ENCODE measurements around the gene FADS2. TPM values are rescaled to one million over a fixed set of nuclear protein-coding genes. Genes with fewer than 3 reads are reported as not detected.

The FADS2 gene
- total RNA-seq, 1 donor from 2014 or later: 315 TPM

GRCh38 chr11:61842528-61842820 lies 14.4 kb downstream of the FADS2 start:
- no peaks in the 10 kb centered on the region for H3K9me3 Mint-ChIP-seq (ENCODE audit: low read depth)

GRCh38 chr11:61844909-61845565 lies 16.9 kb downstream of the FADS2 start:
- Mint-ChIP-seq H3K36me3 (ENCODE audit: low read depth) (peaks cover 38% of the 10 kb centered on the region), H3K9me3 (ENCODE audit: low read depth) (no peaks in the 10 kb centered on the region), H3K4me1 (ENCODE audit: low read depth) (peaks cover 2% of the 10 kb centered on the region), H3K27me3 (ENCODE audit: low read depth) (no peaks in the 10 kb centered on the region), H3K27ac (ENCODE audit: unreplicated experiment) (no peak overlapping the region), H3K4me3 (ENCODE audit: unreplicated experiment) (no peak overlapping the region)
- TF ChIP-seq CTCF (IDR thresholded peaks at IDR 0.05): no peak
- no peak for DNase-seq (ENCODE audit: low spot score)

More at GRCh38 chr11:61842528-61842820, 14.4 kb downstream of the FADS2 start:
- peak; percentile 54 for DNase-seq (ENCODE audit: low spot score)
- H3K4me1 Mint-ChIP-seq (ENCODE audit: low read depth): peaks cover 2% of the 10 kb centered on the region
- no peak for TF ChIP-seq CTCF (IDR thresholded peaks at IDR 0.05)
- no peaks in the 10 kb centered on the region for H3K27me3 Mint-ChIP-seq (ENCODE audit: low read depth)
- no peak overlapping the region for H3K4me3 Mint-ChIP-seq (ENCODE audit: unreplicated experiment)
- H3K27ac Mint-ChIP-seq (ENCODE audit: unreplicated experiment): no peak overlapping the region
- peaks cover 42% of the 10 kb centered on the region for H3K36me3 Mint-ChIP-seq (ENCODE audit: low read depth)

GRCh38 chr11:61846362-61847020 lies 18.4 kb downstream of the FADS2 start:
- Mint-ChIP-seq H3K4me3 (ENCODE audit: unreplicated experiment) (no peak overlapping the region), H3K27ac (ENCODE audit: unreplicated experiment) (peak overlapping the region; percentile 6), H3K4me1 (ENCODE audit: low read depth) (peaks cover 2% of the 10 kb centered on the region), H3K9me3 (ENCODE audit: low read depth) (no peaks in the 10 kb centered on the region), H3K27me3 (ENCODE audit: low read depth) (no peaks in the 10 kb centered on the region), H3K36me3 (ENCODE audit: low read depth) (peaks cover 34% of the 10 kb centered on the region)
- TF ChIP-seq CTCF (IDR thresholded peaks at IDR 0.05): no peak
- no peak for DNase-seq (ENCODE audit: low spot score)

- no peak for DNase-seq (ENCODE audit: low spot score)
- Mint-ChIP-seq H3K27ac (ENCODE audit: unreplicated experiment) (peak overlapping the region; percentile 27), H3K4me3 (ENCODE audit: unreplicated experiment) (no peak overlapping the region), H3K36me3 (ENCODE audit: low read depth) (peaks cover 40% of the 10 kb centered on the region), H3K4me1 (ENCODE audit: low read depth) (peaks cover 2% of the 10 kb centered on the region), H3K27me3 (ENCODE audit: low read depth) (no peaks in the 10 kb centered on the region), H3K9me3 (ENCODE audit: low read depth) (no peaks in the 10 kb centered on the region)
- no peak for TF ChIP-seq CTCF (IDR thresholded peaks at IDR 0.05)
Measured at GRCh38 chr11:61847914-61848581, 19.9 kb downstream of the FADS2 start.

GRCh38 chr11:61848631-61849030 lies 20.5 kb downstream of the FADS2 start:
- Mint-ChIP-seq H3K27ac (ENCODE audit: unreplicated experiment) (peak overlapping the region; percentile 27), H3K4me3 (ENCODE audit: unreplicated experiment) (no peak overlapping the region), H3K36me3 (ENCODE audit: low read depth) (peaks cover 38% of the 10 kb centered on the region), H3K9me3 (ENCODE audit: low read depth) (no peaks in the 10 kb centered on the region), H3K27me3 (ENCODE audit: low read depth) (no peaks in the 10 kb centered on the region), H3K4me1 (ENCODE audit: low read depth) (peaks cover 2% of the 10 kb centered on the region)
- TF ChIP-seq CTCF (IDR thresholded peaks at IDR 0.05): no peak
- DNase-seq (ENCODE audit: low spot score): no peak

Data from chondrocyte (in vitro differentiated cells).